ENCODE data around the gene SERPINA7.
"Not testable (repeated sequence)": the region's sequence is repeated elsewhere in the genome, so short reads cannot be mapped to it uniquely, and the experiment has no call there.

SERPINA7 gene

GRCh38 chrX:106038625-106039024 lies at the start of gene SERPINA7:
TSS of gene SERPINA7 (minus strand) at chrX:106038727. CDS start at chrX:106037058, 1,669 bp downstream.
- DNase-seq, result no peak

GRCh38 chrX:106069048-106069447 lies 30.5 kb upstream of the SERPINA7 start:
- DNase-seq, result no peak

- DNase-seq, result no peak
Measured at GRCh38 chrX:106050054-106050453, 11.5 kb upstream of the SERPINA7 start.

- no peak for DNase-seq
Measured at GRCh38 chrX:106042296-106042695, 3.8 kb upstream of the SERPINA7 start.

GRCh38 chrX:106040861-106041260 lies 2.3 kb upstream of the SERPINA7 start:
- DNase-seq, result no peak

GRCh38 chrX:106039920-106040319 lies 1.4 kb upstream of the SERPINA7 start:
- DNase-seq, result no peak

- no peak for DNase-seq
Measured at GRCh38 chrX:106037835-106038473, 573 bp downstream of the SERPINA7 start.

GRCh38 chrX:106036716-106037115 lies 1.8 kb downstream of the SERPINA7 start:
- no peak for DNase-seq

- no peak for DNase-seq
Measured at GRCh38 chrX:106035064-106035463, 3.5 kb downstream of the SERPINA7 start.

GRCh38 chrX:106023947-106024346 lies 14.6 kb downstream of the SERPINA7 start:
- DNase-seq, result no peak

- DNase-seq, result no peak
Measured at GRCh38 chrX:106022238-106022637, 16.3 kb downstream of the SERPINA7 start.

GRCh38 chrX:106014119-106014775 lies 24.3 kb downstream of the SERPINA7 start:
- DNase-seq, result no peak

- DNase-seq, result no peak
Measured at GRCh38 chrX:106009145-106009544, 29.4 kb downstream of the SERPINA7 start.

GRCh38 chrX:106007815-106008214 lies 30.7 kb downstream of the SERPINA7 start:
- no peak for DNase-seq

GRCh38 chrX:106005684-106006083 lies 32.8 kb downstream of the SERPINA7 start:
- no peak for DNase-seq

- not testable (repeated sequence) for DNase-seq
Measured at GRCh38 chrX:106000609-106001008, 37.9 kb downstream of the SERPINA7 start.

GRCh38 chrX:106000203-106000602 lies 38.3 kb downstream of the SERPINA7 start:
- no peak for DNase-seq

- DNase-seq, result no peak
Measured at GRCh38 chrX:105999294-105999693, 39.2 kb downstream of the SERPINA7 start.

GRCh38 chrX:105988487-105988886 lies 50.0 kb downstream of the SERPINA7 start:
- DNase-seq, result not testable (repeated sequence)
